Osteoblast (primary cell): ENCODE results near the gene TMPRSS9. TPM values are rescaled to one million over a fixed set of nuclear protein-coding genes. Genes with fewer than 3 reads are reported as not detected.

Experiments
- DNase-seq: peaks from one replicate; pipeline ENCODE4 v3.0.0; 2011; ENCODE audit warnings: low spot score, mixed read lengths; ENCODE audit not compliant: insufficient read length; ENCODE audit errors: missing footprints
- H2AFZ ChIP-seq: 2 replicates; pipeline ENCODE4 v1.6.0; 2011; ENCODE audit warnings: mild to moderate bottlenecking, low read length
- H3K27ac ChIP-seq: 2 replicates; pipeline ENCODE4 v1.5.1; 2011; ENCODE audit warnings: mild to moderate bottlenecking, low read depth, low read length, moderate library complexity
- H3K27me3 ChIP-seq: 2 replicates; pipeline ENCODE4 v1.6.0; 2012; ENCODE audit warnings: mild to moderate bottlenecking, control low read depth, inconsistent platforms, low read length, moderate library complexity; ENCODE audit not compliant: insufficient read depth
- H3K36me3 ChIP-seq: 2 replicates; pipeline ENCODE4 v1.5.1; 2011; ENCODE audit warnings: mild to moderate bottlenecking, low read length, control low read depth, moderate library complexity; ENCODE audit not compliant: insufficient read depth
- H3K4me1 ChIP-seq: 2 replicates; pipeline ENCODE4 v1.5.1; 2011; ENCODE audit warnings: mild to moderate bottlenecking, low read length, control low read depth, moderate library complexity; ENCODE audit not compliant: insufficient read depth
- H3K4me2 ChIP-seq: 2 replicates; pipeline ENCODE4 v1.6.0; 2011; ENCODE audit warnings: mild to moderate bottlenecking, low read length; ENCODE audit not compliant: insufficient read depth
- H3K4me3 ChIP-seq: fragments of 200-600 bp; sonication (generic); 3 replicates; pipeline ENCODE4 v1.5.1; 2012; ENCODE audit warnings: mild to moderate bottlenecking, low read length, inconsistent platforms; ENCODE audit not compliant: insufficient read depth
- H3K79me2 ChIP-seq: 2 replicates; pipeline ENCODE4 v1.6.0; 2012; ENCODE audit warnings: mild to moderate bottlenecking, low read length, control low read depth, inconsistent platforms; ENCODE audit not compliant: insufficient read depth
- H3K9me3 ChIP-seq: 2 replicates; pipeline ENCODE4 v1.5.1; 2011; ENCODE audit warnings: low read depth, low read length, control low read depth
- H4K20me1 ChIP-seq: 2 replicates; pipeline ENCODE4 v1.6.0; 2012; ENCODE audit warnings: mild to moderate bottlenecking, low read length, control low read depth; ENCODE audit not compliant: insufficient read depth
- total RNA-seq: library from RNA; depleted of rRNA; stranded (reverse); fragments of >200 nt; gene quantifications from 2 replicates; pipeline ENCODE4 v1.2.3, GENCODE V29; 2012
- TF ChIP-seq, protein P1 (sequence below): IDR thresholded peaks from 2 replicates; pipeline ENCODE4 v1.5.1; 2011; ENCODE audit warnings: mild to moderate bottlenecking, low read depth, low read length, moderate library complexity; ENCODE audit errors: extremely low read depth

TMPRSS9 gene
- total RNA-seq, 1 donor, result 1.1 TPM

DNA sequence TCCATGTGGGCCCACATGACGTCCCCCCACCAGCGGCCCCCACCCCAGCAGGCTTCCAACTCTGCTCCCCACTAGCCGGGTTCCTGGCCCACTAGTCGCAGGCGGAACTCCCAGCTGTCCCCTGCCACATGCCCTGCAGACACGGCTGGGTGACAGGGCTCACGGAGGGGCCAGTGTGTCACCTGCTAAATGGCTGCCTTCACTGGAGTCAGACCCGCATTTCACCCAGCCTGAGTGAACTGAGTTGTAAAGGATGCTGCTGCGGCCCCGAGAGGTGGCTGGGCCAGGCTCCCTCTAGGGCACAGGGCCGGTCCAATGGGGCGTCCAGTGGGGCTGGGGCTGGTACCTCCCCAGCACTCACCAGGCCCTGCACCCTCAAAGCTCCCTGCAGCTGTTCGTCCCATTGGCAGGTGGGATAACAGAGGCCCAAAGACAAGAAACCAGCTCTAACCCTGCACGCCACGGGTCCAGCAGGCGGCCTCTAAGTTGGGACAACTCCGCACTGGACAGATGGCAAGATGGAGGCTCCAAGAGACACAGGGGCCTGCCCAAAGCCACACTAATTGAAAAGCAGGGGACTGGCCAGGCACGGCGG, 93.5 kb downstream of the TMPRSS9 start:
- Histone ChIP-seq H3K27me3 (no peaks in the 10 kb centered on the region), H3K4me3 (no peak overlapping the region), H3K79me2 (peaks cover 87% of the 10 kb centered on the region), H3K36me3 (no peaks in the 10 kb centered on the region), H4K20me1 (peaks cover 21% of the 10 kb centered on the region), H3K4me1 (peaks cover 9% of the 10 kb centered on the region), H3K27ac (peak overlapping the region; percentile 68), H3K9me3 (no peaks in the 10 kb centered on the region), H2AFZ (no peak overlapping the region), H3K4me2 (no peak overlapping the region)
- peak; percentile 69 for DNase-seq
- TF ChIP-seq, protein P1, sequence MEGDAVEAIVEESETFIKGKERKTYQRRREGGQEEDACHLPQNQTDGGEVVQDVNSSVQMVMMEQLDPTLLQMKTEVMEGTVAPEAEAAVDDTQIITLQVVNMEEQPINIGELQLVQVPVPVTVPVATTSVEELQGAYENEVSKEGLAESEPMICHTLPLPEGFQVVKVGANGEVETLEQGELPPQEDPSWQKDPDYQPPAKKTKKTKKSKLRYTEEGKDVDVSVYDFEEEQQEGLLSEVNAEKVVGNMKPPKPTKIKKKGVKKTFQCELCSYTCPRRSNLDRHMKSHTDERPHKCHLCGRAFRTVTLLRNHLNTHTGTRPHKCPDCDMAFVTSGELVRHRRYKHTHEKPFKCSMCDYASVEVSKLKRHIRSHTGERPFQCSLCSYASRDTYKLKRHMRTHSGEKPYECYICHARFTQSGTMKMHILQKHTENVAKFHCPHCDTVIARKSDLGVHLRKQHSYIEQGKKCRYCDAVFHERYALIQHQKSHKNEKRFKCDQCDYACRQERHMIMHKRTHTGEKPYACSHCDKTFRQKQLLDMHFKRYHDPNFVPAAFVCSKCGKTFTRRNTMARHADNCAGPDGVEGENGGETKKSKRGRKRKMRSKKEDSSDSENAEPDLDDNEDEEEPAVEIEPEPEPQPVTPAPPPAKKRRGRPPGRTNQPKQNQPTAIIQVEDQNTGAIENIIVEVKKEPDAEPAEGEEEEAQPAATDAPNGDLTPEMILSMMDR, result no peak

DNA sequence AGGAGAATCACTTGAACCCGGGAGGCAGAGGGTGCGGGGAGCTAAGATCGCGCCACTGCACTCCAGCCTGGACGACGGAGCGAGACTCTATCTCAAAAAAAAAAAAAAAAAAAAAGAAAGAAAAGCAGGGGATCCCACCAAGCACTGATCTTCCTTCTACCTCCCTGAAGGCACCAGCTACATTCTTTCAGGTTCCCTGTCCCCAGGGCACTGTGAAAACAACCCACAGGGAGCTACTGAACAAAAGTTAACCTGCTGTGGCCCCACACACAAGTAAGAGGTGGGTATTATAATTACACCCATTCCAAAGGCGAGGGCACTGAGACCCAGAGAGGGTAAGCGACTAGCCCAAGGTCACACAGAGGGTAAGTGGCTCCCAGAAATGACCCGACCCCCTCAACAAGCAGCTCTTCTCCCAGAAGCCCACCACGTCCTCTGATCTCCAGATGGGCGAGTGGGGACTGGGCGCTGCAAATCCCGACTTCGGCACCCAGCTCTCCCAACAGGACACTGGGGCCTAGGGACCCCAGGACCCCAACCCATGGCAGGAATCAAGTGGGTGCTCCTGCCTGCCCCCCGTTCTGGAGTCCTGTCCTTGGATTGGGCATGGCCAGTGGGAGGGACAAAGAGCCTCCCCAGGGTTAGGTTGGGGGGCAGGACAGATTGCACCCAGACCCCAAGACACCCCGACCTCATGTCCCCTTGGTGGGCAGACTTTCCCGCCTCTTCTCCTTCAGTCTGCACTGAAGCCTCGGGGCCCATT, 94.3 kb downstream of the TMPRSS9 start:
- Histone ChIP-seq H3K9me3 (no peaks in the 10 kb centered on the region), H2AFZ (no peak overlapping the region), H3K27me3 (no peaks in the 10 kb centered on the region), H3K4me3 (no peak overlapping the region), H4K20me1 (peaks cover 19% of the 10 kb centered on the region), H3K4me2 (no peak overlapping the region), H3K79me2 (peaks cover 78% of the 10 kb centered on the region), H3K36me3 (no peaks in the 10 kb centered on the region), H3K27ac (no peak overlapping the region), H3K4me1 (peaks cover 9% of the 10 kb centered on the region)
- TF ChIP-seq, protein P1, result no peak
- peak; percentile 73 for DNase-seq

DNA sequence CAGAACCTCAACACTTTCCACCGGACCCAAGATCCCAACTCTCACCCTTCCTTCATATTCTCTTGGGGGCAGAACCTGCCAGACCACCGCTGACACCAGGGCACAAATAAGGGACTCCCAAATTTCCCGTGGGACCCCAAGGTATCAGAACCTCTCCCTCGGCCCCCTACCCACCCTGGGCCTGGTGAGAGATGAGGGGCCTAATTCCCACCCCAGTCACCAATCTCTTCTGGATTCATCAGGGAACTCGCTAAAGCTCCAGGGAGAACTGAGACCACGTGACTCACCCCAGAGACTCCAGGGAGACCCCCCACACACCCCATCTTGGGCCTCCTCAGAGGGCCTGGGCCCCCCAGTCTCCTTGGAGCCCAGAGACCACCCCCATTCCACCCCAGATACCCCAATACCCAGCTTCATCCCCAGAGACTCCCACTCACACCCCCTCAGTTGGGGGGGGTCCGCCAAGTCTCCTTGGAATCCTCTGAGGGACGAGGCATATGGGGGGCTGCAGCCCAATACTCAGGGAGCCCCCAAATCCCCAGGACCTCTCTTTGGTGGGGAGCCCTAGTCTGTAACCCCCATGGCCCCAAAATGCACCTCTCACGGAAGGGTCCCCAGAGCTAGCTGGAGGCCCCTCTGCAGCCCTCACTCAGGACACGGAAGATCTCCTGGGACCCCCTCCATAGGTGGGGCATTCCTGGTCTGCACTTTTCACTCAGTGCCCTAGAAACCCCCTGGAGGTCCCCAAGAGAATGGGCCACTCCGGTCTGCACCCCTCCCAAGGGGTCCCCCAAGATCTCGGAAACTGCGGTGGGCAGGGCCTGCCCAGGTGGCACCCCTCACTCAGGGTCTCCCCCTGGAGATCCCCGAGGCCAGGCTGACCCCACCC, 95.1 kb downstream of the TMPRSS9 start:
- peak overlapping the region; percentile 15 for H3K27ac ChIP-seq
- H2AFZ ChIP-seq, result no peak overlapping the region

More for the DNA sequence above, 95.1 kb downstream of the TMPRSS9 start:
- Histone ChIP-seq H3K27me3 (no peaks in the 10 kb centered on the region), H3K79me2 (peaks cover 72% of the 10 kb centered on the region), H3K4me3 (peak overlapping the region; percentile 94), H3K9me3 (no peaks in the 10 kb centered on the region), H3K4me1 (peaks cover 9% of the 10 kb centered on the region), H4K20me1 (peaks cover 19% of the 10 kb centered on the region), H3K4me2 (peak overlapping the region; percentile 78), H3K36me3 (no peaks in the 10 kb centered on the region)
- DNase-seq, result peak; percentile 83
- TF ChIP-seq, protein P1, result no peak
